ENCODE measurements around the gene YBX1.
"Not testable (repeated sequence)": the region's sequence is repeated elsewhere in the genome, so short reads cannot be mapped to it uniquely, and the experiment has no call there.

YBX1 gene

DNA sequence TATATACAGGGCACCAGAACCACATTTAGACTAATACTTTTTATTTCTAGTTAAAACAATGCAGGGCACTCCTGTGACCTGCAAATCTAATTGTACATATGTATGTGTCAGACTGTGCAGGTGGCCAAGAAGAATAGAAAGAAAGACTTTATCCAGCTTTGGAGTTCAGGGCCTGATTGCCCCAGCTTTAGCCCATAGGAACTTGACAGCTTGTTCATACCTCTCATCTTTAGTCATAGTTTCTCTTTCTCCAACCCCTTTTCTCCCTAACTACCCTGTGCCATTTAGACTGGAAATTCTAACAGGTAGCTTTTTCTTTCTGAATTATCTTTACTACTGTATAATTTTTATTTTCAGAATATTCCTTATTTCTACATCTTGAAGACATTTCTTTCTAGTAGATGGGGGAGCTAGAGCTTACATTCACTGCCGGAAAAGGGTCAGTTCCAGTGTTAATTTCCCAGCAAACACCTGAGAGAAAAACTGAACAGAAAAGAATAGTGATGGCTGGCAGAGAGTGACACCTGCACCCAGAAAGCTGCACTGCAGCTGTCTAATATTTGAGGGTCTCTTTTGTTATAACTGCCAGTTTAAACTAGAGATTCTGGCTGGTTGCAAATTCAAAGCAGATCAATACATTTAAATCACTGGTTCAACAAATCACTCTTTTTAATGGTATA, 8.4 kb downstream of the YBX1 start:
- DNase-seq (ENCODE audit: low spot score): no peak

DNA sequence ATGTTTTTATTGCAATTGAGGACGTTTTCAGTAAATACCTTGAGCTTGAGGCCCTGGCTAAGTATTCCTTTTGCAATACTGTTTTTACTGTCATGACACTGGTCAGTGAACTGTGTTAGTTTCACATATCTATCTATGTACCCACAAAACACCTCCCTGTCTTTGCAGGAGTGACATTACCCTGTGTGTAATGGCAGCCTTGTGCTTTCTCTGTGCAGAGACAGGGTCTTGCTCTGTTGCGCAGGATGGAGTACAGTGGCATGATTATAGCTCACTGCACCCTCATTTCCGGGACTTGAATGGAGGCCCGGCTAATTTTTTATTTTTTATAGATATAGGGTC, 8.9 kb downstream of the YBX1 start:
- no peak for DNase-seq (ENCODE audit: low spot score)

DNA sequence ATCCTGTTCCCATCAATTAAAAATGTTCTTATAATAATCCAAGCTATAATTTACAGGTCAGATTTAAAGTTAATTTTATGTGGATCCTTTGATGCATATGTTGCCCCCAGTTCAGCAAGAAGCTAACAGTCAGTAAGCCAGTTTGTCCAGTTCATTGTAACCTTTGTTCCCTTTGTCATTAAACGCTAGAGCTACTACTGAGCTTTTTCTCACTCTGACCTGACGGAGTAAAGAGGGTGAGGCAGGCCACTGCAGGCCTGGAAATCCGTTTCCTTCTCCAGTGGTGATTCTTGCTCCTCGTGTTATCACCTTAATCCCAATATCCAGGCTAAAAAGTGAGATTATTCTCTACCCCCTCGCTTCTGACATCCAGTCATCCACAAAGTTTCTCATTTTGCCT, 10.2 kb downstream of the YBX1 start:
- no peak for DNase-seq (ENCODE audit: low spot score)

DNA sequence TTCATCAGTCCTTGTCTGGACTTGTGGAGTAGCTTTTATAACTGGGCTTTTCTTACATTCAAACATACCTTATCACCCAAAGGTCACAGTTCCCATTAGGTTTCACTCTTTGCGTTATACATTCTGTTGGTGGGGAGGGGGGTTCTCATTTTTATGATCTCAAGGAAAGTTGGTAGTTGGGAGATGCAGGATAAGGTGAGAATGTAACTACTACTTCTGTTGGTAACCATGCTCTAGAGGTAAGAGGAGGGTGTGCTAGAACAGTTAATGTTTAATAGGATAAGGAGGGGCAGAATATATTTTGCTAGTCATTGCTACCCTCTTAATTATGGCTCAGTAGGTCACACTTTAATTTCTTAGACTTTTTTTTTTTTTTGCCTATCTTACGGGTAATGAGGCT, 10.7 kb downstream of the YBX1 start:
- no peak for DNase-seq (ENCODE audit: low spot score)

GRCh38 chr1:42698081-42698813, 16.0 kb downstream of the YBX1 start:
- no peak for DNase-seq (ENCODE audit: low spot score)

- DNase-seq (ENCODE audit: low spot score): no peak
Measured at GRCh38 chr1:42700006-42700405, 17.8 kb downstream of the YBX1 start.

DNA sequence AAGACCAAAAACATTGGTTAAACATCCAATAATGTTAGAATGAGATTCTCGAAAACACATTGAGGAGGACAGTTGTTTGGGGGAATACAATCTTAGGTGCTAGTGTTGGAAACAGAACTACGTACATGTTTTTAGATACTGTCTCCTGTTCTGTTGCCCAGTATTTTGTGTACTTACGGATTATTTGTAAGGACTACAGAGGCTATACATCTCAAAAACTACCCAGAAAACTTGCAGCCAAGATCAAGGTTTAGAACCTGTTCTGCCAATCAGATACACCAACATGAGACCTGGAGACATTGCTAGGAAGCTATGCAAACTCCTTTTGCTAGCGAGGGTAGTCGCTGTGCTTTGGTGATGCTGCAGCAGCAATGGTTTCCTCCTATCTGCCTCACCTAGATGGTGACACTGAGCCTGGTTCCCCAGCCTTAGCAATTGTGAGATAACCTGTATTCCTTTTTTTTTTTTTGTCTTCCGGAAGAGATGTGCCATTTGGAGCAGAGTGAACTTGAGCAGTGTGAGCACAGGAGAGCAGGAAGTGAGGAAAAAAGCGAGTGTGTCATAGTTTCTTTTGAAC, 21.8 kb downstream of the YBX1 start:
- DNase-seq (ENCODE audit: low spot score): no peak

DNA sequence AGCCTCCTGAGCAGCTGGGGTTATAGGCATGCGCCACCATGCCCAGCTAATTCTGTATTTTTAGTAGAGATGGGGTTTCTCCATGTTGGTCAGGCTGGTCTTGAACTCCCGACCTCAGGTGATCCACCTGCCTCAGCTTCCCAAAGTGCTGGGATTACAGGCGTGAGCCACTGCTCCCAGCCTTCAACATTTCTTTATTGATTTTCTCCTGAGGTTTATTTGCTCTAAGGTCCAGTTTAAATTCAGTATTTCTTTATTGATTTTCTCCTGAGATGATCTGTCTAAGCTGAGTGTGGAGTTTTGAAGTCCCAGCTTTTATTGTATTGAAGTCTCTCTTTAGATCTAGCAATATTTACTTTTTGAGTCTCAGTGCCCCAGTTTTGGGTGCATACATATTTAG, 30.6 kb downstream of the YBX1 start:
- not testable (repeated sequence) for DNase-seq (ENCODE audit: low spot score)

DNA sequence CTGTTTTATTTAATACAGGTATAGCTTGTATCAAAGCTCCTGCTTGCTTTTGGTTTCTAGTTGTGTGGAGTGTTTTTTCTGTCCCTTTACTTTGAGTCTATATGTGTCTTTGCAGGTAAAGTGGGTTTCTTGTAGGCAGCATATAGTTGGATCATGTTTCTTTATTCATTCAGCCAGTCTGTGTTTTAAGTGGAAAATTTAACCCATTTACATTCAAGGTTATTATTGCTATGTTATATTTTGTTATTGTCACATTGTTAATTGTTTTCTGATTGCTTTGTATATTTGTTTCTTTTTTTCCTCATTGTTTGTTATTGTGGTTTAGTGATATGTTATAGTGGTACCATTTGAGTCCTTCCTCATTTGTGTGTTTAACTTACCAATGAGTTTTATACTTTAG, 31.1 kb downstream of the YBX1 start:
- DNase-seq (ENCODE audit: low spot score): no peak

DNA sequence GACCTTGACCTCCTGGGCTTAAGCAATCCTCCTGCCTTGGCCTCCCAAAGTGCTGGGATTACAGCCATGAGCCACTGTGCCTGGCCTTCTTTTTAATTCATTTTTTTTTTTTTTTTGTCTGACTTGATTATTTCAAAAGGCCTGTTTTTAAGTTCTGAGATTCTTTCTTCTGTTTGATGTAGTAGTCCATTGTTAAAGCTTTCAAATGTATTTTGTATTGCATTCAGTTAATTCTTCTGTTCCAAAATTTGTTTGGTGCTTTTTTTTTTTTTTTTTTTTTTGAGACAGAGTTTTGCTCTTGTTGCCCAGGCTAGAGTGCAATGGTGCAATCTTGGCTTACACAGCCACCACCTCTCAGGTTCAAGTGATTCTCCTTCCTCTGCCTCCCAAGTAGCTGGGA, 32.2 kb downstream of the YBX1 start:
- not testable (repeated sequence) for DNase-seq (ENCODE audit: low spot score)

- DNase-seq (ENCODE audit: low spot score): no peak
Measured at GRCh38 chr1:42720868-42721267, 38.6 kb downstream of the YBX1 start.

GRCh38 chr1:42721926-42722325, 39.7 kb downstream of the YBX1 start:
- DNase-seq (ENCODE audit: low spot score): no peak

GRCh38 chr1:42722403-42722802, 40.2 kb downstream of the YBX1 start:
- not testable (repeated sequence) for DNase-seq (ENCODE audit: low spot score)

DNA sequence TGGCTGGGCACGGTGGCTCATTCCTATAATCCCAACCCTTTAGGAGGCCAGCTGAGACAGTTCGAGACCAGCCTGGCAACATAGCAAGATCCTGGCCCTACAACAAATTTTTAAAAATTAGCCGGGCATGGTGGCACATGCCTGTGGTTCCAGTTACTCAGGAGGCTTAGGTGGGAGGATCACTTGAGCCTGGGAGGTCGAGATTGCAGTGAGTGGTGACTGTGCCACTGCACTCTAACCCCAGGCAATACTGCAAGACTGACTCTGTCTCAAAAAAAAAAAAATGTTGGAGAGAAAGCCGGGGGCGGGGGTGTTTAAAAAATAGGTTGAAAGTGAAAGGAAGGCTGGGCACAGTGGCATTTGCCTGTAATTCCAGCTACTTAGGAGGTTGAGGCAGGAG, 41.3 kb downstream of the YBX1 start:
- DNase-seq (ENCODE audit: low spot score): no peak

DNA sequence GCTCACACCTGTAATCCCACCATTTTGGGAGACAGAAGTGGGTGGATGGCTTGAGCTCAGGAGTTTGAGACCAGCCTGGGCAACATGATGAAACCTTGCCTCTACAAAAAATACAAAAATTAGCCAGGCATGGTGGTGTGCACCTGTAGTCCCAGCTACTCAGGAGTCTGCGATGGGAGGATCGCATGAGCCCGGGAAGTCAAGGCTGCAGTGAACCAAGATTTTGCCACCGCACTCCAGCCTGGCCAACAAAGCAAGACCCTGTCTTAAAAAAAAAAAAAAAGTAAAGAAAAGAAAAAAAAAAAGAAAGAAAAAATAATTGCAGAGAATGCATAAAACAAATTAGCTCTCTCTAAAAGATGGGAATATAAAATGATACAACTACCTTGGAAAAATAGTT, 43.6 kb downstream of the YBX1 start:
- DNase-seq (ENCODE audit: low spot score): not testable (repeated sequence)

DNA sequence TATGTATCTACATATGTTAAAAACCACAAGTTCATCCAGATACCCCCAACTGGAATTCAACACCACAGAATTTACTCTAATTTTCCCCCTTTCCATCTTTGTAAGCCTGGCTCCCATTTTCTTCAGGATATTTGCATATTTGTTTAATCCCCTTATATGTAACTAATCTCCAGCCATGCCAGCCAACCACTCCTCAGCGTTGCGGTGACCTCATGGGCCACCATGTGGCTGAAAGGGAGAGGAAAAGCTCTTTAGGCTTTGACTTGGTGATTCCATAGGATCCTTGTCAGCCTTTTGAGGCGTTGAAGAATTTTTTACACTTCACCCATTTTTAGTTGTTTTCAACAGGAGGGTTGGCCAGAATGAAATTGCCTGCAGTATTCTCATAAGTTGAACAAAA, 47.8 kb downstream of the YBX1 start:
- no peak for DNase-seq (ENCODE audit: low spot score)

DNA sequence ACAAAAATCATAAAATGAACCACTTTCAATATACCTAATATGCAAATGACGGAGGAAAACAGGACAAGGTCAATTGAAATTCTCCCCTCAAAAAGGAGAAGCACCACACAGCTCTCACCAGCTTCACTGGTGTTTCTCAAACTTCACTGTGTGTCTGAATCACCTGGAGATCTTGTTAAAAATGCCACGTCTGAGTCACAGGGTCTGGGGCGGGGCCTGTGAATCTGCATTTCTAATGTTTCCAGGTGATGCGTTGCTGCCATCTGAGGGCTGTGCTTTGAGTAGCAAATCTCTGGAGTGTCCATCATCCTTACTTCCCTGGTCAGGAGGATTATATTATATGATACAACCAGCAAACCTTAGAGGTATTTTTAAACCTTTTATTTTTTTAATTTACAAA, 48.8 kb downstream of the YBX1 start:
- peak; percentile 3 for DNase-seq (ENCODE audit: low spot score)

GRCh38 chr1:42731585-42731984, 49.4 kb downstream of the YBX1 start:
- no peak for DNase-seq (ENCODE audit: low spot score)

GRCh38 chr1:42732126-42732680, 50.0 kb downstream of the YBX1 start:
- no peak for DNase-seq (ENCODE audit: low spot score)

- DNase-seq (ENCODE audit: low spot score): no peak
Measured at GRCh38 chr1:42733415-42734200, 51.4 kb downstream of the YBX1 start.

DNA sequence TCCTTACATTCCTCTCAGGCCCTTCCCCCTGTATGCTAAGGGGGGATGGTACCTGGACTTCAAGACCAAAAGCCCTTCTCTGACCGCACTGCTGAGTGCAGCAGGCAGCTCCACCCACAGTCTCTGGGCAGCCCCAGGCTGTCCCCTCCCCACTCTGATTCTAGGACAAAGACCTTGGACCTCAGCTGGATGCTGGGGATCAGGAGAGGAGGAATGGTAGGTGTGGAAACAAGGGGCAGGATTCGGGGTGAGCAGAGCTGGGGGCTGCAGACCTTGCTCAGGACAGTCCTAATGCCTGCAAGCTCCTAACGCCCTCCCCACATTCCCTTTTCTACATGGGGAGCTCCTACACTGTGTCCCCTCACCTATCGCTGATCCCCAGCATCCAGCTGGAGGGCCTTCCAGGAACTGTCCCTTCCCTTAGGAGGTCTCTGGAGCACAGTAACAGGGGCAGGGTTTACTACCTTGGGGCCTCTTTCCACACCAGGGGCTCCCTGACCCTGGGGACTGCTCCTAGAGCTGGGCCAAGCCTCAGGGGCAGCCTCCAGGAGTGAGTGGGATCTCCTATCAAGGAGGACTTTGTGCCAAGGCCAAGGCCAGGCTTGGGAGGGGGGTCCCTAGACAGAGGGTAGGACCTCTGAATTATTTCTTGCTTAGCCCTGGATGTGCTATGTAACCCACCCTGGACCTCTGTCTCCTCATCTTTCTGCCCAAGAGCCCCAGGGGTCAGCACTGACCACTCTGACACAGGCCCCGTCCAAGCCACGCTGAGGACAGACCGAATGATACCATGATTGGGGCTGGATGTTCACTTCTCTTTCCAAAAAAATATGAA, 52.2 kb downstream of the YBX1 start:
- DNase-seq (ENCODE audit: low spot score): no peak

GRCh38 chr1:42735056-42735455, 52.8 kb downstream of the YBX1 start:
- no peak for DNase-seq (ENCODE audit: low spot score)
